Ovary (tissue), 9 donors: ENCODE data around the gene KSR1. TPM values are rescaled to one million over a fixed set of nuclear protein-coding genes. Genes with fewer than 3 reads are reported as not detected.

Source experiments
- DNase-seq, 5 donors: peaks; one replicate each; pipeline ENCODE4 v3.0.0-alpha.2; 2019 to 2020
- H3K27ac ChIP-seq, 2 donors: fragments of 200-600 bp; one replicate each; pipeline versions ENCODE4 v1.5.1 to v1.8.0; 2019 to 2022
- H3K27me3 ChIP-seq: fragments of 200-600 bp; one replicate; pipeline ENCODE4 v1.8.0; 2022
- H3K36me3 ChIP-seq: fragments of 200-600 bp; sonication (generic); one replicate; pipeline ENCODE4 v1.5.1; 2019
- H3K4me1 ChIP-seq: one replicate; pipeline ENCODE4 v1.8.1; 2013; ENCODE audit warnings: mild to moderate bottlenecking, moderate library complexity; ENCODE audit not compliant: insufficient read depth
- H3K4me3 ChIP-seq: fragments of 200-600 bp; sonication (generic); one replicate; pipeline ENCODE4 v1.5.1; 2017
- H3K9me3 ChIP-seq, 2 donors: fragments of 200-600 bp in 1 of 2; sonication (generic) in 1 of 2; one replicate each; pipeline versions ENCODE4 v1.5.1 to v1.8.1; 2013 to 2019; ENCODE audit warnings: mild to moderate bottlenecking in 1 of 2, moderate library complexity in 1 of 2
- EP300 ChIP-seq: sonication (generic); formaldehyde crosslinking; IDR thresholded peaks from one replicate; pipeline ENCODE4 v1.6.1; 2017; ENCODE audit warnings: antibody characterized with exemption
- POLR2A ChIP-seq: fragments of 450-650 bp; IDR thresholded peaks from one replicate; pipeline ENCODE4 v1.6.1; 2017; ENCODE audit warnings: antibody characterized with exemption, mild to moderate bottlenecking, moderate library complexity
- WGBS, 3 donors: extraction: QIAGEN DNeasy Blood & Tissue Kit in 1 of 3; methylation state at CpG; one replicate each; pipeline versions ENCODE4 v1.1.5 to v1.1.7; 2013 to 2017; 5-methylcytosine and 5-hydroxymethylcytosine counted together
- intact Hi-C, 4 donors: fragments of 100-400 bp; cut with DNase I; formaldehyde crosslinking; loops; one replicate each; pipeline versions ENCODE4 v1.11.0 to v1.15.1; 2022 to 2023
- polyA plus RNA-seq, 2 donors: library from polyadenylated mRNA; stranded (reverse); fragments of 200-250 nt in 1 of 2; fragments of 350-450 nt in 1 of 2; fragmentation: Illumina TruSeq in 1 of 2; extraction: RNeasy Lipid Tissue Mini Kit (QIAGEN cat#74804) in 1 of 2; gene quantifications; one replicate each; pipeline ENCODE4 v1.2.3, GENCODE V29; 2013 to 2014
- total RNA-seq, 7 donors: library from RNA; depleted of rRNA in 2 of 7; stranded (reverse); fragments of >200 nt in 2 of 7; fragmentation: NEBNext Ultra II Directional in 3 of 7; extraction: Animal tissue kit (Norgen Biotek cat#: 25700) in 3 of 7; gene quantifications; one replicate each; pipeline versions ENCODE4 v1.1.0 to v1.2.4, GENCODE V29; 2016 to 2023
- TF ChIP-seq, protein P1 (sequence below), 3 donors: fragments of 450-650 bp in 2 of 3; fragments of 200-600 bp in 1 of 3; IDR thresholded peaks; one replicate each; pipeline versions ENCODE4 v1.5.1 to v1.8.0; 2016 to 2022; ENCODE audit warnings: antibody characterized with exemption in 3 of 3, mild to moderate bottlenecking in 1 of 3
- donor health status: DM: no; HTN: no; CAD: no; lungs with moderate emphysema.
- donor health status: DM: no; HTN: no; CAD: no.
- donor health status: Bipolar disorder and iron deficiency.
- donor health status: DM: yes; HTN: yes; CAD: no.
- donor health status: DM: no; HTN: no; CAD: no.
- donor health status: DM: yes; HTN: yes; CAD: no.

KSR1 gene
- total and polyA plus RNA-seq, 9 donors, result 27.7 to 84.8 (median 39.5) TPM

DNA sequence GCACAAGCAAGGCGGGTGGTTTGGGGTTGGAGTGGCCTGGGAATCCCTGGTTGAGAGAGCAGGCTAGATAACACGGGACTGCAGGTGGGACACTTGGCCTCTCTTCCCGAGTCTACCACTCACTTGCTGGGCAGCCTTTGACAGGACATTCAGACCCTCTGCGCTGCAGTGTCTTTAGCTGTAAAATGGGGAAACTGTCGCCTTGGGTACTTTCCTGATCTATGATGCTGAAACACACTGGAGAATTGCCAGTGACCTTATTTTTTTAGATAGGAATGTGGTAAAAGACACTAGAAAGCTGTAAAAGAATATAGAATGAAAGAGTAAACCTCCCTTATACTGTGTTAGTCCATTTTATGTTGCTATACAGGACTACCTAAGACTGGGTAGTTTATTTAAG is 30.5 kb downstream of the KSR1 start:
- WGBS, 3 donors, result 89 to 92% (median 91%) methylated on average over 5 of the region's 5 CpGs
- H3K9me3 ChIP-seq, result no peaks in the 10 kb centered on the region
- DNase-seq, result no peak
- H3K27ac ChIP-seq, result no peak overlapping the region
- no peaks in the 10 kb centered on the region for H3K36me3 ChIP-seq
- TF ChIP-seq, protein P1, sequence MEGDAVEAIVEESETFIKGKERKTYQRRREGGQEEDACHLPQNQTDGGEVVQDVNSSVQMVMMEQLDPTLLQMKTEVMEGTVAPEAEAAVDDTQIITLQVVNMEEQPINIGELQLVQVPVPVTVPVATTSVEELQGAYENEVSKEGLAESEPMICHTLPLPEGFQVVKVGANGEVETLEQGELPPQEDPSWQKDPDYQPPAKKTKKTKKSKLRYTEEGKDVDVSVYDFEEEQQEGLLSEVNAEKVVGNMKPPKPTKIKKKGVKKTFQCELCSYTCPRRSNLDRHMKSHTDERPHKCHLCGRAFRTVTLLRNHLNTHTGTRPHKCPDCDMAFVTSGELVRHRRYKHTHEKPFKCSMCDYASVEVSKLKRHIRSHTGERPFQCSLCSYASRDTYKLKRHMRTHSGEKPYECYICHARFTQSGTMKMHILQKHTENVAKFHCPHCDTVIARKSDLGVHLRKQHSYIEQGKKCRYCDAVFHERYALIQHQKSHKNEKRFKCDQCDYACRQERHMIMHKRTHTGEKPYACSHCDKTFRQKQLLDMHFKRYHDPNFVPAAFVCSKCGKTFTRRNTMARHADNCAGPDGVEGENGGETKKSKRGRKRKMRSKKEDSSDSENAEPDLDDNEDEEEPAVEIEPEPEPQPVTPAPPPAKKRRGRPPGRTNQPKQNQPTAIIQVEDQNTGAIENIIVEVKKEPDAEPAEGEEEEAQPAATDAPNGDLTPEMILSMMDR (IDR thresholded peaks at IDR 0.05), result no peak
- TF ChIP-seq POLR2A (no peak), EP300 (no peak)
- peaks cover 9% of the 10 kb centered on the region for H3K4me1 ChIP-seq
- H3K4me3 ChIP-seq, result no peak overlapping the region
- H3K27me3 ChIP-seq, result no peaks in the 10 kb centered on the region
- intact Hi-C loops, result no loop called here

DNA sequence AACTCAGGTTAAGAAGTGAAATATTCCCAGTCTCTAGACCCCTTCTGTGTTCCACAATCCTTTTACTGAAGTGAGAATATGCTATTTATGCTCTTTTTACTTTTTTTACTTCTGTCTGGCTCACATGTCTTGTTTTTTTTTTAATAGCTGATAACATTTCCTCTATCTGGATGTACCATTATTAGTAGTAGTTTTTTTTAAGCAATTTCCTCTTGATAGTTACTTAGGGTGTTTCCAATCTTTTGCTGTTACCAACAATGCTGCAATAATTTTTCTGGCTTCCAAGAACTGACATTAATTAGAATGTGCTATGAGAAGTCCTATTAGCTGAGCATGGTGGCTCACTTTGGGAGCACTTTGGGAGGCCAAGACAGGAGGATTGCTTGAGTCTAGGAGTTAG is 32.0 kb downstream of the KSR1 start:
- no peaks in the 10 kb centered on the region for H3K36me3 ChIP-seq
- intact Hi-C loops, result no loop called here
- H3K4me1 ChIP-seq, result peaks cover 17% of the 10 kb centered on the region
- H3K27me3 ChIP-seq, result no peaks in the 10 kb centered on the region
- H3K9me3 ChIP-seq, result no peaks in the 10 kb centered on the region
- H3K4me3 ChIP-seq, result no peak overlapping the region
- no peak overlapping the region for H3K27ac ChIP-seq
- DNase-seq, result no peak
- TF ChIP-seq POLR2A (no peak), EP300 (no peak)
- TF ChIP-seq, protein P1 (IDR thresholded peaks at IDR 0.05), result no peak

DNA sequence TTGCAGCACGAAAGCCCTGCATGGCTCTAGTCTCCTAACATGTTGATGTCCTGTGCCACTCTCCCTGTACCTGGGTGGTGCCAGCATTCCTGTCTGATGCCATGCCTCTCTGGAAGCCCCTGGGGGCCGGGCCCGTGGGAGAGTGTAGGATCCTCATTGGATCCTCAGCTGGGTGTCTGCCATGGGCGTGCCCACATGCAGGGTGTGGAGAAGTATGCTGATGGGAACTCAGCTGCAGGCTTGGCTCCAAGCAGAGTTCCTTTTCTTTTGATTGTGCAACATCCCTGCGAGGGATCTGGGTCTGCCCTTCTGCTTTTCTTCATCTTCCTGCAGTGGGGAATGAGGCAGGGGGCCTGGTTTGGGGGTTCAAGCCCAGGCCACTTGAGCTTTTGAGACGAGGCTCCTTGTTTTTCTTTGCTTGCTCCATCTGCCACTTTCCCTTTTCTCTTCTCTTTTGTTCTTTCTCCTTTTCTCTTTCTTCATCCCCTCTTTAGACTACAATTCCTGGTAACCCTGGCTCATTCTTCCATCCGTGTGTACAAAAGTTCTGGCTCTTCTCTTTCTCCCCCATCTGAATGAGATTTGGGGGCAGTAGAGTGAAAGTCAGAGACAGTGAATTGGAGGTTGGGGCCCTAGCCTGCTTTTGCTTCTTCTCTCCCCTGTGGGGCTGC is 32.9 kb downstream of the KSR1 start:
- intact Hi-C loops, result no loop called here
- TF ChIP-seq EP300, result peak; percentile 7
- TF ChIP-seq, protein P1 (IDR thresholded peaks at IDR 0.05), result no peak
- no peaks in the 10 kb centered on the region for H3K36me3 ChIP-seq
- no peak overlapping the region for H3K27ac ChIP-seq
- DNase-seq, result peak; percentile 56 to 82 (median 69)
- no peaks in the 10 kb centered on the region for H3K27me3 ChIP-seq
- H3K9me3 ChIP-seq, result no peaks in the 10 kb centered on the region
- H3K4me3 ChIP-seq, result no peak overlapping the region
- 33 to 52% (median 33%) methylated on average over 7 of the region's 7 CpGs for WGBS, 3 donors
- peaks cover 15% of the 10 kb centered on the region for H3K4me1 ChIP-seq

DNA sequence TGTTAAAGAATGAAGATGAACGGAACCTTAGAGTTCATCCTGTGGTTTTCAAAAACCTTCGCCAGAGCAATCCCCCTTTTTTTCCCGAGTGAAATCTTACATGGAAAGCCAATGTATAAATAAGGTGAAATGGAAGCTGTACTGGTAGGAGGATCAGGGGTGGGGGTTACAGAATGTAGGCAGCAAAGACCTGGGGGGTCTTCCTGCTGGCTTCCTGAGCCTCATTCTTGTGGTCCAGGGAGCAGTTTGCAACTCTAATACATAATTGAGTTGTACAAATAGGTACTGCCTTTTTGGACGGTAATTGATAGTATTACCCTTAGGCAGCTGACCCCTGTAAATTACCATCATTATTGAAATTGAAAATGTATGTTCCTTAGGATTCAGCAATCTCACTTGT is 34.1 kb downstream of the KSR1 start:
- Histone ChIP-seq H3K36me3 (no peaks in the 10 kb centered on the region), H3K27me3 (no peaks in the 10 kb centered on the region), H3K4me3 (no peak overlapping the region), H3K9me3 (no peaks in the 10 kb centered on the region), H3K4me1 (peaks cover 15% of the 10 kb centered on the region), H3K27ac (no peak overlapping the region)
- intact Hi-C loops, result loop anchor here in 1 of 4 donors (10.0 kb wide), 1 partner anchor 56 kb away; no protein-coding TSS in a partner anchor
- TF ChIP-seq POLR2A, result no peak
- TF ChIP-seq EP300, result no peak
- TF ChIP-seq, protein P1 (IDR thresholded peaks at IDR 0.05), result no peak
- WGBS, 3 donors, result 78 to 81% (median 78%) methylated on average over 4 of the region's 4 CpGs
- DNase-seq, result no peak
